Gastroesophageal sphincter (tissue), 4 donors: ENCODE data around the gene KAZALD1. TPM values are rescaled to one million over a fixed set of nuclear protein-coding genes. Genes with fewer than 3 reads are reported as not detected.

Experiments used
- ATAC-seq: fragments of 150-250 bp; one replicate; pipeline ENCODE4 v1.9.1; 2016; ENCODE audit warnings: mild to moderate bottlenecking, moderate library complexity
- H3K27ac ChIP-seq, 4 donors: fragments of 200-600 bp; sonication (generic) in 3 of 4; 1 replicate in 3 of 4; 2 replicates in 1 of 4; pipeline ENCODE4 v1.5.1; 2016 to 2019
- H3K27me3 ChIP-seq: fragments of 200-600 bp; sonication (generic); one replicate; pipeline ENCODE4 v1.5.1; 2019
- H3K36me3 ChIP-seq, 2 donors: fragments of 200-600 bp; sonication (generic); one replicate each; pipeline ENCODE4 v1.5.1; 2019; ENCODE audit warnings: control low read depth in 1 of 2
- H3K4me1 ChIP-seq, 3 donors: fragments of 200-600 bp; sonication (generic); 1 replicate in 2 of 3; 2 replicates in 1 of 3; pipeline ENCODE4 v1.5.1; 2016 to 2019; ENCODE audit warnings: control low read depth in 2 of 3
- H3K4me3 ChIP-seq, 2 donors: fragments of 200-600 bp; sonication (generic); one replicate each; pipeline ENCODE4 v1.5.1; 2019; ENCODE audit warnings: mild to moderate bottlenecking in 1 of 2, moderate library complexity in 1 of 2
- H3K9me3 ChIP-seq, 3 donors: fragments of 200-600 bp; sonication (generic); one replicate each; pipeline ENCODE4 v1.5.1; 2017 to 2019; ENCODE audit warnings: control low read depth in 2 of 3
- CTCF ChIP-seq, 4 experiments: fragments of 200-600 bp in 2 of 4; fragments of 450-650 bp in 2 of 4; sonication (generic) in 1 of 4; IDR thresholded peaks; one replicate each; pipeline ENCODE4 v1.5.1; 2017 to 2019; ENCODE audit warnings: antibody characterized with exemption in 4 of 4, mild to moderate bottlenecking in 2 of 4, moderate library complexity in 2 of 4
- EP300 ChIP-seq: sonication (generic); formaldehyde crosslinking; IDR thresholded peaks from one replicate; pipeline ENCODE4 v1.6.1; 2017; ENCODE audit warnings: antibody characterized with exemption, mild to moderate bottlenecking
- POLR2A ChIP-seq, 2 donors: fragments of 450-650 bp; IDR thresholded peaks; one replicate each; pipeline ENCODE4 v1.6.1; 2017; ENCODE audit warnings: antibody characterized with exemption in 2 of 2, mild to moderate bottlenecking in 2 of 2, moderate library complexity in 1 of 2
- POLR2AphosphoS5 ChIP-seq: sonication (generic); formaldehyde crosslinking; IDR thresholded peaks from one replicate; pipeline ENCODE4 v1.6.1; 2017; ENCODE audit warnings: antibody characterized with exemption
- WGBS, 2 donors: methylation state at CpG; one replicate each; pipeline ENCODE4 v1.1.5; 2018; ENCODE audit warnings: low coverage in 1 of 2; 5-methylcytosine and 5-hydroxymethylcytosine counted together
- total RNA-seq, 4 donors: library from RNA; depleted of rRNA; stranded (reverse); fragments of >200 nt; gene quantifications; one replicate each; pipeline ENCODE4 v1.1.0, GENCODE V29; 2016

KAZALD1 gene
- total RNA-seq, 4 donors from 2014 or later = 0.45 to 12.5 (median 2.2) TPM

GRCh38 chr10:101090597-101090996, 28.8 kb downstream of the KAZALD1 start:
- peaks cover 99% of the 10 kb centered on the region for H3K27me3 ChIP-seq

GRCh38 chr10:101091546-101092290, 29.9 kb downstream of the KAZALD1 start:
- H3K27me3 ChIP-seq = peaks cover 100% of the 10 kb centered on the region
- WGBS, 2 donors = 58 to 71% methylated on average over 10 to 11 of the region's 12 CpGs

More at GRCh38 chr10:101090597-101090996, 28.8 kb downstream of the KAZALD1 start:
- Histone ChIP-seq H3K36me3 (no peaks in the 10 kb centered on the region), H3K27ac (no peak overlapping the region), H3K4me3 (no peak overlapping the region), H3K4me1 (no peaks in the 10 kb centered on the region), H3K9me3 (no peaks in the 10 kb centered on the region)
- WGBS, 2 donors = 87 to 97% methylated on average over 4 to 5 of the region's 5 CpGs
- TF ChIP-seq EP300 (no peak), POLR2A (IDR thresholded peaks at IDR 0.05) (no peak), CTCF (IDR thresholded peaks at IDR 0.05) (no peak), POLR2AphosphoS5 (no peak)
- no peak for ATAC-seq

GRCh38 chr10:101092881-101093354, 31.1 kb downstream of the KAZALD1 start:
- no peak overlapping the region for H3K4me3 ChIP-seq
- 28 to 57% methylated on average over 2 to 5 of the region's 9 CpGs for WGBS, 2 donors
- H3K27ac ChIP-seq = no peak overlapping the region
- H3K4me1 ChIP-seq = no peaks in the 10 kb centered on the region
- ATAC-seq = no peak
- TF ChIP-seq CTCF (IDR thresholded peaks at IDR 0.05) (no peak), EP300 (no peak), POLR2A (IDR thresholded peaks at IDR 0.05) (no peak), POLR2AphosphoS5 (no peak)
- H3K27me3 ChIP-seq = peaks cover 100% of the 10 kb centered on the region
- no peaks in the 10 kb centered on the region for H3K9me3 ChIP-seq
- no peaks in the 10 kb centered on the region for H3K36me3 ChIP-seq

More at GRCh38 chr10:101091546-101092290, 29.9 kb downstream of the KAZALD1 start:
- Histone ChIP-seq H3K4me1 (no peaks in the 10 kb centered on the region), H3K9me3 (no peaks in the 10 kb centered on the region), H3K36me3 (no peaks in the 10 kb centered on the region), H3K4me3 (no peak overlapping the region), H3K27ac (no peak overlapping the region)
- no peak for ATAC-seq
- no peak for TF ChIP-seq EP300
- no peak for TF ChIP-seq CTCF (IDR thresholded peaks at IDR 0.05)
- no peak for TF ChIP-seq POLR2AphosphoS5
- no peak for TF ChIP-seq POLR2A (IDR thresholded peaks at IDR 0.05)

GRCh38 chr10:101094121-101094879, 32.5 kb downstream of the KAZALD1 start:
- 33% methylated on average over 5 of the region's 14 CpGs; no CpG with 5 or more reads in 1 of the 2 donors for WGBS, 2 donors
- Histone ChIP-seq H3K36me3 (no peaks in the 10 kb centered on the region), H3K9me3 (peaks cover 0 to 3% (median 0%) of the 10 kb centered on the region in 3 donors), H3K4me1 (no peaks in the 10 kb centered on the region), H3K27ac (no peak overlapping the region), H3K4me3 (no peak overlapping the region), H3K27me3 (peaks cover 100% of the 10 kb centered on the region)
- TF ChIP-seq EP300 (no peak), CTCF (IDR thresholded peaks at IDR 0.05) (no peak), POLR2A (IDR thresholded peaks at IDR 0.05) (no peak), POLR2AphosphoS5 (no peak)
- ATAC-seq = no peak
